ENCODE results near the gene DPEP2NB.
A peak's percentile ranks its signal among the peaks of the same experiment; 100 is the strongest.
"Not testable (repeated sequence)": the region's sequence is repeated elsewhere in the genome, so short reads cannot be mapped to it uniquely, and the experiment has no call there.

Gene DPEP2NB

GRCh38 chr16:67979955-67980678, 35.6 kb downstream of the DPEP2NB start, which contains the start of gene DPEP3:
Gene DPEP3 (minus strand): TSS chr16:67980499. CDS start chr16:67980380, 119 bp downstream.
- no peak for DNase-seq

GRCh38 chr16:67977469-67978227, 38.1 kb downstream of the DPEP2NB start:
- DNase-seq, result no peak

- no peak for DNase-seq
These were observed 38.7 kb downstream of the DPEP2NB start for GRCh38 chr16:67977005-67977404.

- no peak for DNase-seq
These were observed 39.5 kb downstream of the DPEP2NB start for GRCh38 chr16:67976205-67976604.

- DNase-seq, result no peak
These were observed 40.2 kb downstream of the DPEP2NB start for GRCh38 chr16:67975321-67976105.

- DNase-seq, result not testable (repeated sequence)
These were observed 43.4 kb downstream of the DPEP2NB start for GRCh38 chr16:67972285-67972684.

DNA sequence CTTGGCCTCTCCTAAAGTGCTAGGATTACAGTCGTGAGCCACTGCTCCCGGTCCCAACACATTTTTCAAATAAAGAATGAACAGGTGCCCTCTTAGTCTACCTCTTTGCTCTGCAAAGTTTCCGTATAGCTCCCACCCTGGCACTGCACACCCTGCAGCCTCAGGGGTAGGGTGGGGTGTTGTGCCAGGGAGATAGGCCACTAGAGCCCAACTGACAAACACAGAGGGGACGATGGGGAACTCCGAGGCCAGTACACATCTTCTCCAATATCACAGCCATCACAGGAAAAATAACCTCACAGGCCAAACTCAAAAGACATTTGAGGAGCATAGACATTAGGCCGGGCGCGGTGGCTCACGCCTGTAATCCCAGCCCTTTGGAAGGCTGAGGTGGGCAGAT, 44.6 kb downstream of the DPEP2NB start:
- no peak for DNase-seq

- DNase-seq, result peak; percentile 20
These were observed 46.3 kb downstream of the DPEP2NB start for GRCh38 chr16:67969254-67970039.

DNA sequence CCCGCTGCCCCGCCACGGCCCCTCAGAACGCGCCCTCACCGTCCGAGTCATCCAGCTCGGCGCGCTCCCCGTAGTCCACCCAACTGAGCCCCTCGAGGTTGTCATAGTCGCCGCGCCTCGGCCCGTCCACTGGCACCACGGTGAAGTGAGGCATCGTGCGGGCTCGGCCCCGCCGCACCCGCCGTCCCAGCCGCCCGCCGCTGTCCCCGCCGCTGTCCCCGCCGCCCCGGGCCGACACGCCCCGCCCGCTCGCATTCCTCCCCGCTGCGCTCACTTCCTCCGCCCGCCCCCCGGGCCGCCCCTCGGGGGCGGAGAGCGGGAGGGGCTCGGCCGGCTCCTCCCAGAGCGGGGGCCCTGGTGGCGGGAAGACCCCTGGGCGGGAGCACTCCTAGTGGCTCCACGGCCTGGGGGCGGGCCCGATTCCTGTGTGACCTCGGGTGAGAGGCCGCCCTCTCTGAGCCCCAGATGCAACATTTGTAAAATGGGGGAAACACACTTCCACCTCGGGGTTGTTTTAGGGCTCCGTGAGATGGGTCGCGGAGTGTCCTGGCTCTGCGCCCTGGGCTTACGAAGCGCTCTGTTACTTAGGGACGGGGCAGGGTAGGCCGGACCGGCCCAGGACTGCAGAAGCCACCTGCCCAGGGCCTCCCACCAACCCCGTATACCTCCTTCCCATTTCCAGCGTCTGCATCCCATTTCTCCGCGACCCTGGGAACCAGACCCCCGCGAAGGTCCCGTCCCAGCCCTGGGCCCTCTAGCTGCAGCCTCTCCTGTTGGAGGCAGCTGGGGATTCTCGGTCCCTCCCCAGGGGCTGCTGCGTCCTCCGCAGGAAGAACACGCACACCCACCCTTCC, 47.1 kb downstream of the DPEP2NB start, which contains the start of gene SLC12A4:
Gene SLC12A4, minus strand, starts transcription at position 238 of the 854 bp plus-strand sequence. Its CDS starts 84 bp downstream, at position 154.
- peak; percentile 80 for DNase-seq

GRCh38 chr16:67967958-67968399, 47.7 kb downstream of the DPEP2NB start:
- peak; percentile 30 for DNase-seq

DNA sequence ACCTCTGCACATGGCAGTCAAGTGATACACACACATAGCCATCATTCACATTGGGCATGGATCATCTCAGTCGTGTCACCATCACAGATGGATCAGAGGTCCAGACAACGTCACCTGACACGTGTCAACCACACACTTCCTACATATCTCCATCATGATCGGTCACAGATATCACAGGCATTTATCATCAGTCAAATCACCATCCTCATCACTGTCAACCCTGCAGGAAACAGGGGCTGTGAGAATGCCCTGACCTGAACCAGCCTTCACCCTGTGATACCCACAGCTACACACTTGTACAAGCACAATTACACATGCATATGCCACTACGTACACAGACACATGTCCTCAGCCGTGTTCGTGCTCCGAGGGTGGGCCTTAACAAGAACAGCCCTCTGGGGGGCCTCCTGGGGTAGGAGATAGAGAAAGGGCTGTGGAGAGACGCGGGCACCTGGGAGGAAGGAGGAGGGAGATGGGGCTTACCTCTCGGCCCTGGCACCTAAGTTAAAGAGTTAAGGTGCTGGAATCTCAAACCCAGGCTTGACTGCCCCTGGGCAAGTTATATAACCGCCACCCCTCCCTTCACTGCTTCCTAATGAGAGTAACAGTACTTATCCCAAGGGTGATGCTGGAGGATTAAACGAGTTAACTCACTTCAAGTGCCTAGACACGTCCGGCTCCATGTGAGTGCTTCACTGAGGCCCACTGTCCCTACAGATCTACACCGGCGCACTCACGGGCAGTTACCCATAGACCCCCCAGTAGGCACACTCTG, 48.3 kb downstream of the DPEP2NB start:
- no peak for DNase-seq

GRCh38 chr16:67966549-67967182, 49.0 kb downstream of the DPEP2NB start:
- DNase-seq, result no peak

- no peak for DNase-seq
These were observed 49.8 kb downstream of the DPEP2NB start for GRCh38 chr16:67965668-67966548.

- DNase-seq, result no peak
These were observed 51.1 kb downstream of the DPEP2NB start for GRCh38 chr16:67964477-67965131.

DNA sequence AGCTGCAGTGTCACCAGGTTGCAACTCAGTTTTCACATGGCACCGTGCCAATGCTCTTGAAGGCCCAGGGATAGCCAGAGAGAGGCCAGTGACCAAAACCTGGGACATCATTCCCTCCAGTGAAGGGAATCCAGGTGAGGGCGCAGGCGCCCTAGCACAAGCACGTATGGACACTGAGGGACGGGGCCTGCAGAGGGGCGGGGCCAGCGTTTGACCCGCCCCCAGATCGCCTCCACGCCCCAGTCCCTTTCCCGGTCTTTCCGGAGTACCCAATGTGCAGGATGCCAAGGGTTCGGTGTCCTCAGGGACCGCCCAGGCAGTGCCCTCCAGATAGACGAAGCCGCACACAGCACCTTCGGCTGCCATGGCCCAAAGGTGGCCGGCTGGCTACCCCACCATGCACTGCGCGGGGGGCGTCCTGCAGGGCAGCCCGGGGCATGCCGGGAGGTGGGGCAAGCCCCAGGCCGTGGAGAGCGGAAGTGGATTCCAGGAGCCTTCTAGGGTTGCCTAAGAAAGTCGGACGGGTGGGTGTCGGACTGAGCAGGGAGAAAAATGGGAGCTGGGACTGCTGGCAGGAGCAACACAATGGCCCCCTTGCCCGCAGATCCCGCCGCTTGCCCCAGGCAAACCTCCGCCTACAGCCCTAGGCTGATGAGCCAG, 51.9 kb downstream of the DPEP2NB start:
- DNase-seq, result no peak

Measured in stimulated activated naive CD4-positive, alpha-beta T cell treated with Interleukin-2 at 50 U/mL for 16 hours (primary cell).